Suprapubic skin (tissue), 3 donors: ENCODE data around the gene VGLL2.

Experiments used
- CTCF ChIP-seq, 2 donors: fragments of 200-600 bp in 1 of 2; fragments of 450-650 bp in 1 of 2; sonication (generic) in 1 of 2; IDR thresholded peaks; one replicate each; pipeline ENCODE4 v1.5.1; 2016 to 2019; ENCODE audit warnings: antibody characterized with exemption in 2 of 2, mild to moderate bottlenecking in 1 of 2, moderate library complexity in 1 of 2
- EP300 ChIP-seq: sonication (generic); formaldehyde crosslinking; IDR thresholded peaks from one replicate; pipeline ENCODE4 v1.6.1; 2017; ENCODE audit warnings: antibody characterized with exemption
- POLR2A ChIP-seq, 2 donors: fragments of 450-650 bp; IDR thresholded peaks; one replicate each; pipeline ENCODE4 v1.6.1; 2017; ENCODE audit warnings: antibody characterized with exemption in 2 of 2, mild to moderate bottlenecking in 2 of 2, moderate library complexity in 2 of 2

GRCh38 chr6:117226778-117227177 lies 38.6 kb upstream of the VGLL2 start:
- no peak for TF ChIP-seq CTCF (IDR thresholded peaks at IDR 0.05)
- no peak for TF ChIP-seq POLR2A (IDR thresholded peaks at IDR 0.05)
- TF ChIP-seq EP300: no peak
